Upper lobe of left lung (tissue), 4 donors: ENCODE results near the gene NUDCD3.

ENCODE experiments used
- EP300 ChIP-seq, 4 donors: sonication (generic); formaldehyde crosslinking; IDR thresholded peaks; one replicate each; pipeline ENCODE4 v1.5.1; 2017; ENCODE audit warnings: antibody characterized with exemption in 4 of 4, control low read depth in 2 of 4
- TF ChIP-seq, protein P1 (sequence below), 6 experiments: fragments of 450-650 bp in 4 of 6; fragments of 200-600 bp in 2 of 6; sonication (generic) in 2 of 6; IDR thresholded peaks; one replicate each; pipeline ENCODE4 v1.5.1; 2016 to 2019; ENCODE audit warnings: antibody characterized with exemption in 6 of 6

DNA sequence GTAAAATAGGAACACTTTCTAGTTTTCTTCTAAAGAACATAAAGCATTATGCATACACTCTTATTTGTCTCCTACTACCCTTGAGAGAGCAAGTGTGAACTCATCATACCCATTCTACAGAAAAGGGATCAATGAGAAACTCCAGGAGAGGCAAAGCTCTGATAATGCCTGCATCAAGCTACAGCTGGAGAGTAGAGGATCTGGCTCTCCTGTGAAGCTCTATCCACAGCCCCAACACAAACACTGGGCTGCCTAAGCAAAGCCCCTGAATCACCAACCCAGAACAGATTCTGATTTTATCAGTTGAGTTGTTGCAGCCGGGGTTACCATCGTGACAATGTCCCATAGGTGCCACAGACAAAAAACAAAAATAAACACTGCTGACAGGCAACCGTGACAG, 74.9 kb downstream of the NUDCD3 start:
- TF ChIP-seq, protein P1, sequence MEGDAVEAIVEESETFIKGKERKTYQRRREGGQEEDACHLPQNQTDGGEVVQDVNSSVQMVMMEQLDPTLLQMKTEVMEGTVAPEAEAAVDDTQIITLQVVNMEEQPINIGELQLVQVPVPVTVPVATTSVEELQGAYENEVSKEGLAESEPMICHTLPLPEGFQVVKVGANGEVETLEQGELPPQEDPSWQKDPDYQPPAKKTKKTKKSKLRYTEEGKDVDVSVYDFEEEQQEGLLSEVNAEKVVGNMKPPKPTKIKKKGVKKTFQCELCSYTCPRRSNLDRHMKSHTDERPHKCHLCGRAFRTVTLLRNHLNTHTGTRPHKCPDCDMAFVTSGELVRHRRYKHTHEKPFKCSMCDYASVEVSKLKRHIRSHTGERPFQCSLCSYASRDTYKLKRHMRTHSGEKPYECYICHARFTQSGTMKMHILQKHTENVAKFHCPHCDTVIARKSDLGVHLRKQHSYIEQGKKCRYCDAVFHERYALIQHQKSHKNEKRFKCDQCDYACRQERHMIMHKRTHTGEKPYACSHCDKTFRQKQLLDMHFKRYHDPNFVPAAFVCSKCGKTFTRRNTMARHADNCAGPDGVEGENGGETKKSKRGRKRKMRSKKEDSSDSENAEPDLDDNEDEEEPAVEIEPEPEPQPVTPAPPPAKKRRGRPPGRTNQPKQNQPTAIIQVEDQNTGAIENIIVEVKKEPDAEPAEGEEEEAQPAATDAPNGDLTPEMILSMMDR (IDR thresholded peaks at IDR 0.05), result no peak
- no peak for TF ChIP-seq EP300 (IDR thresholded peaks at IDR 0.05)
